Thymus (tissue), 11 donors: ENCODE measurements around the gene PTAR1. TPM values are rescaled to one million over a fixed set of nuclear protein-coding genes. Genes with fewer than 3 reads are reported as not detected.

Source experiments
- DNase-seq, 9 donors: peaks; one replicate each; pipeline ENCODE4 v3.0.0-alpha.2; 2013; ENCODE audit warnings: low spot score in 9 of 9, low read depth in 6 of 9, missing footprints in 1 of 9
- H3K27ac ChIP-seq, 2 donors: one replicate each; pipeline ENCODE4 v1.5.1; 2013; ENCODE audit warnings: control low read depth in 1 of 2, low read depth in 1 of 2, low read length in 1 of 2, mild to moderate bottlenecking in 1 of 2, moderate library complexity in 1 of 2
- H3K27me3 ChIP-seq, 2 donors: one replicate each; pipeline ENCODE4 v1.5.1; 2013; ENCODE audit warnings: low read length in 1 of 2; ENCODE audit not compliant: control insufficient read depth in 2 of 2, insufficient read depth in 1 of 2
- H3K36me3 ChIP-seq, 2 donors: one replicate each; pipeline ENCODE4 v1.5.1; 2013; ENCODE audit warnings: low read length in 1 of 2, mild to moderate bottlenecking in 1 of 2, moderate library complexity in 1 of 2; ENCODE audit not compliant: control insufficient read depth in 2 of 2, insufficient read depth in 2 of 2
- H3K4me1 ChIP-seq, 2 donors: one replicate each; pipeline ENCODE4 v1.5.1; 2013; ENCODE audit warnings: low read length in 2 of 2; ENCODE audit not compliant: control insufficient read depth in 2 of 2, insufficient read depth in 2 of 2
- H3K4me3 ChIP-seq, 2 donors: one replicate each; pipeline ENCODE4 v1.5.1; 2013; ENCODE audit warnings: low read length in 2 of 2, control low read depth in 1 of 2, mild to moderate bottlenecking in 1 of 2
- H3K9me3 ChIP-seq, 2 donors: one replicate each; pipeline ENCODE4 v1.5.1; 2013; ENCODE audit warnings: low read length in 1 of 2, mild to moderate bottlenecking in 1 of 2; ENCODE audit not compliant: control insufficient read depth in 2 of 2, insufficient read depth in 1 of 2
- WGBS: extraction: QIAGEN DNeasy Blood & Tissue Kit; methylation state at CpG from one replicate; pipeline ENCODE4 v1.1.7; 2013; 5-methylcytosine and 5-hydroxymethylcytosine counted together
- polyA plus RNA-seq: library from polyadenylated mRNA; stranded (reverse); fragments of 200-250 nt; gene quantifications from one replicate; pipeline ENCODE4 v1.2.3, GENCODE V29; 2013
- total RNA-seq: library from RNA; stranded (reverse); fragments of 120-200 nt; gene quantifications from one replicate; pipeline ENCODE4 v1.2.4, GENCODE V29; 2013
- donor health status: healthy.

Gene PTAR1
- total and polyA plus RNA-seq, 2 donors = 16.6 to 60.9 TPM

DNA sequence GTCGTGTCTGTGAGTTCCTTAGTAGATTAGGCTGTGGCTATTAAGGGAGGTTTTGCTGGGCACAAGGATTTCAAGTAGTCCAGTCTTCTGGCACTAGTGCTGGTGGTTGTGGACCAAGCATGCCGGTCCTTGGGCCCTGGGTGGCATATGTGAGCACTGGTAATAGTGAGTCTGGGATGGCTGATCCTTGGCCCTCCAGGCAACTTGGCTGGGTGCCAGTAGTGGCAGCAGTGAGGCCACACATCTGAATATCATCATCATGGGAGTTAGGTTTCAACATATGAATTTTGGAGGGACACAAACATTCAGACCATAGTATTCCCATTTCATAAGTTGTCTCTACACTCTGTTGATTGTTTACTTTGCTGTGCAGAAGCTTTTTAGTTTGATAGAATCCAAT lies 62.3 kb downstream of the PTAR1 start:
- Histone ChIP-seq H3K36me3 (no peaks in the 10 kb centered on the region), H3K27ac (no peak overlapping the region), H3K4me3 (no peak overlapping the region), H3K27me3 (no peaks in the 10 kb centered on the region), H3K9me3 (peaks cover 2 to 7% of the 10 kb centered on the region in 2 donors), H3K4me1 (no peaks in the 10 kb centered on the region)
- DNase-seq = no peak
- 97% methylated on average over 2 of the region's 2 CpGs for WGBS

DNA sequence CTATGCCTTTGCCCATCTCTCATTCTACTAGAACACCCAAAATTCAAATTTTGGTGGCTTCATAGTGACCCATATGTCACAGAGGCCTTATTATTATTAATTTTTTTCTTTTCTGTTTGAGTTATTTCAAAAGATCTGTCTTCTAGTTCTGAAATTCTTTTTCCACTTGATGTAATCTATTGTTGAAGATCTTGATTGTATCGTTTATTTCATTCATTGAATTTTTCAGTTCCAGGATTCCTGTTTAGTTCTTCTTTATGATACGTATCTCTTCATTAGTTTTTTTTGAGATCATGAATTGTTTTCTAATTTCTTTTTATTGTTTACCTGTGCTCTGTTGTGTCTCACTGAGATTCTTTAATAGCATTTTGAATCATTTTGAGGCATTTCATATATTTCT lies 63.0 kb downstream of the PTAR1 start:
- Histone ChIP-seq H3K9me3 (peaks cover 2 to 7% of the 10 kb centered on the region in 2 donors), H3K27ac (no peak overlapping the region), H3K4me3 (no peak overlapping the region), H3K27me3 (no peaks in the 10 kb centered on the region), H3K36me3 (no peaks in the 10 kb centered on the region), H3K4me1 (no peaks in the 10 kb centered on the region)
- WGBS = 96% methylated on average over 2 of the region's 2 CpGs
- DNase-seq = no peak

DNA sequence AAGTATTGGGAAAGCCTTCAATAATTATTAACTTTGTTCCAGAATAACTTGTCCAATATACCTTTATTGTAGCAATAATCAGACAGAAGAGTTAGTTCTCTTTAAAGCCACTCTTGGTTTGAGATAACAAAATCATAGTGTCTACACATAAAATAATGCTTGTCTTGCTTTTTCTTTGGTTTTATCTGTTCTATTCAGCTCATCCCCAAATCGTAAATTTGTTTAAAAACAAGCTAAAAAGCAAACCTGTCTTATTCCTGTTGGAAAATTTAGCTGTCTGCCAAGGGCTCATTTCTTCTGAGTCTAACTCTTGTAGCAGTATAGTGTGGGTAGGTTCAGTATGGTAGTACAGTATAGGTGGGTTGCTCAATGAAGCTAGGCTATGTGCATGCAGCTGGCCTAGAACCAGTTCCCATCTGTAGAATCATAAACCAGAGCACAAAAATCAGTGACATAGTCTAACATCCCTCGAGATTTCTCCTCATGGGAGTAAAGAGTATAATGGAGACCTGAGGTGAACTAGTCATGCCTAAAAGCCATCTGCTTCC lies 69.7 kb downstream of the PTAR1 start:
- DNase-seq = no peak
- Histone ChIP-seq H3K9me3 (no peaks in the 10 kb centered on the region), H3K4me1 (no peaks in the 10 kb centered on the region), H3K4me3 (no peak overlapping the region), H3K27ac (no peak overlapping the region), H3K36me3 (no peaks in the 10 kb centered on the region), H3K27me3 (no peaks in the 10 kb centered on the region)
- 86% methylated on average over 2 of the region's 2 CpGs for WGBS

DNA sequence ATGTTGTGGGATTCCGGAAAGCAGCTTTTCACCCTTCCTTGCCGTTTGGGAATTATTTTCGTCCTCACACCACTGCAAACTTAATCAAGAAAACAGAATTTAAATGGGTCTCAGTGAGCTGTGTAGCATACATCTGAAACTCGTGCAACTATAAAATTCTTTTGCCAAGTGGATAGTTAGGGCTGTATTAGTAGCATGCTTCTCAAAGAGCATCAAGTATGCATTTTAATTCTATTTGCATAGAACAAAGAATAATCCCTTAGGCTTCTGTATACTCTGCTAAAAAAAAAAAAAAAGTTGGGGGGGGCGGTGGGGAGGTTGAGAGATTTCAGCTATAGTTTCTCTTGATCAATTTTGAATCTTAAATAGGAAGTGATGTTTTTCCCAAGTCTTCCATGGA lies 75.9 kb downstream of the PTAR1 start:
- H3K27me3 ChIP-seq = no peaks in the 10 kb centered on the region
- H3K9me3 ChIP-seq = no peaks in the 10 kb centered on the region
- 93% methylated on average over 5 of the region's 5 CpGs for WGBS
- no peaks in the 10 kb centered on the region for H3K4me1 ChIP-seq
- no peak for DNase-seq
- H3K36me3 ChIP-seq = no peaks in the 10 kb centered on the region
- no peak overlapping the region for H3K27ac ChIP-seq
- H3K4me3 ChIP-seq = no peak overlapping the region

DNA sequence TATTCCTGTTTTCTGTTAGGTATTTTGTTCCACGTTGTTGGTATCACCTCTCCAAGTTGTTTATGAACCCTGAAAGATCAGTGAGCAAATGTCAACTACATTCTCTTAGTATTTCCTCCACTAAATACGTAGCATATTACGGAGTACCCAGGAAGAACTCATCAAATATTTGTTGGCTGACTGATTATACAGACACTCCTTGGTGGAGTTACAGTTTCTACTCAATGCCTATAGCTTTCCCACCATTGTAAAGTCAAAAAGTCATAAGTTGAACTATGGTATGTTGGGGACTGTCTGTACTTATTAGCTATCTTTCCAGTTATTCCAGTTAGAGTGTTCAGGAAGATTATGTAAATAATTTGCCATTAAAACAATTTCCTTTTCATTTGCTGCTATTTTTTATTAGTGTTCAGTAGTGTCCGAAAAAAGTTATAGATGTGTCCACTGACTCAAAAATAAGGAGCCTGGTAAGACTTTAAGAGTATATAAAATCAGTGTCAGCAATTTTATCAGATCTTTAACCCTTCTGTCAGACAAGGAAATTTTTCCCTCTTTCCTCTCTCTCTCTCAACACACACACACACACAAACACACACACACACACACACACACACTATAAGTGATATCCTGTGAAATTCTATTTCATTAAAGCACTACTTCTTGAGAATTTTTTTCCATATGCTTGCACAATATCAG lies 80.8 kb downstream of the PTAR1 start:
- Histone ChIP-seq H3K4me3 (no peak overlapping the region), H3K36me3 (no peaks in the 10 kb centered on the region), H3K9me3 (no peaks in the 10 kb centered on the region), H3K27ac (no peak overlapping the region), H3K27me3 (peaks cover 0 to 3% of the 10 kb centered on the region in 2 donors), H3K4me1 (no peaks in the 10 kb centered on the region)
- DNase-seq = no peak
- 92% methylated on average over 4 of the region's 4 CpGs for WGBS

DNA sequence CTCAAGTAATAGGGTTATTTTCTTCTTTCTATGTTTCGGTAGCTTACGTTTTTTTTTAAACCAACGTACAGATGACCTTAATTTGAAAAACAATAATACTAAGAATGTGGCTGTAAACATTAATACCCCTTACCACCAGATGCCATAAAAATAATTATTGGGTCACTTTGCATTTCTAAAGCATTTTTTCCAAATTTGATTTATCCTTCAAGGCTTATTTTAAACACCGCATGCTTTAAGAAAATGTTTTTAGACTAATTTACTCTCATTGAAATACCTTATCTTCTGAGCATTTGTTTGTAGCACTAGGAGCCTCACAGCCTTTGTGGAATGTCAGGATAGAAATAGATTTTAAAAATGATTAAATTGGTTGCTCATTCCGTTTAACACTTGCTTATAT lies 81.9 kb downstream of the PTAR1 start:
- Histone ChIP-seq H3K4me3 (no peak overlapping the region), H3K4me1 (peaks cover 3% of the 10 kb centered on the region in 2 donors), H3K27me3 (peaks cover 2 to 12% of the 10 kb centered on the region in 2 donors), H3K9me3 (no peaks in the 10 kb centered on the region), H3K36me3 (no peaks in the 10 kb centered on the region), H3K27ac (no peak overlapping the region)
- no peak for DNase-seq
- WGBS = 98% methylated on average over 5 of the region's 5 CpGs

DNA sequence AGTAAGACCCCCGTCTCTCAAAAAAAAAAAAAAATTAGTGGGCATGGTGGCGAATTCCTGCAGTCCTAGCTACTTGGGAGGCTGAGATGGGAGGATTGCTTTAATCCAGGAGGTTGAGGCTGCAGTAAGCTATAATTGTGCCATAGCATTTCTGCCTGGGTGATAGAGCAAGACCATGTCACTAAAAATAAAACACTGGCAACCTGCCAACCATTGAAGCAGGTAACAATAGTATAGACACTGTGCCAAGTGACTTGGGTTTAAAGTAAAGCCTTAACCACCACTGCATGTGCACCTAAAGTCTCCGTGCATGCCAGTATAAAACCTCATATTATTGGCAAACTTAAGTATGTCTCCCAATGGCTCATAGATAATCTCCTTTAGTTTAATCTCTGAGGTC lies 84.2 kb downstream of the PTAR1 start:
- H3K27me3 ChIP-seq = peaks cover 18 to 33% of the 10 kb centered on the region in 2 donors
- H3K4me1 ChIP-seq = peaks cover 3 to 9% of the 10 kb centered on the region in 2 donors
- H3K36me3 ChIP-seq = no peaks in the 10 kb centered on the region
- no peak overlapping the region for H3K4me3 ChIP-seq
- 97% methylated on average over 3 of the region's 3 CpGs for WGBS
- no peak for DNase-seq
- no peak overlapping the region for H3K27ac ChIP-seq
- no peaks in the 10 kb centered on the region for H3K9me3 ChIP-seq

DNA sequence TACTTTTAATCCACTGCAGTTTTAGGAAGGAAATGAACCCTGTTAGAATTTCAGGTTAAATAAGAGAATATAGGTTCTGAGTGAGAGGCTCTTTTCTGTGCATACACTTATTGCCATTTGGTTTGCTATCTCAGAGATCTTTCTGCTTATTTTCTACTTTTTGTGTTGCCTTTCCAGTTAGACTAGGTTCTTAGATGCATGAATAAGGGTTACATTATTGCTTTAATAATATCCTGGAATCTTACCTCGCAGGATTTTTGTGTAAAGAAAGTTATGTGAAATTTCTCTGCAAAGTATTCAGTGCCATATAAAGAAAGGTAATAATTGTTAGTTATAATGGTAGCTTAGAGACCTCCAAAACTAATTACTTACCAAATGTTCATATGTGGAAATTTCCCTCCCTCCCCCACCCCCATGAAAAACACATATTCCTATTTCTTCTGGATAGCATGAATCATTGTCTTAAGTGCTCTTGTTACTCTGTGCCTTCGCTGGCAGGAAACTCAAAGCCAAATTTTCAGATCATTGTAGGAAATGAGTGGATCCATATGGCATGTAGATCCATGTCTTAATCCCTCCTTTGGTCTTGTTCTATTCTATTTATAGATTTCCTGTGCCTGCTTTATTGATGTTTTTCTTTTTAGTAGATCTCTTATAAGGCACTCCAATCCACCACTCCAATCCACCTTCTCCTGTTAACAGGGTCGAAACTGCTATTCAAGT lies 84.9 kb downstream of the PTAR1 start:
- DNase-seq = no peak

DNA sequence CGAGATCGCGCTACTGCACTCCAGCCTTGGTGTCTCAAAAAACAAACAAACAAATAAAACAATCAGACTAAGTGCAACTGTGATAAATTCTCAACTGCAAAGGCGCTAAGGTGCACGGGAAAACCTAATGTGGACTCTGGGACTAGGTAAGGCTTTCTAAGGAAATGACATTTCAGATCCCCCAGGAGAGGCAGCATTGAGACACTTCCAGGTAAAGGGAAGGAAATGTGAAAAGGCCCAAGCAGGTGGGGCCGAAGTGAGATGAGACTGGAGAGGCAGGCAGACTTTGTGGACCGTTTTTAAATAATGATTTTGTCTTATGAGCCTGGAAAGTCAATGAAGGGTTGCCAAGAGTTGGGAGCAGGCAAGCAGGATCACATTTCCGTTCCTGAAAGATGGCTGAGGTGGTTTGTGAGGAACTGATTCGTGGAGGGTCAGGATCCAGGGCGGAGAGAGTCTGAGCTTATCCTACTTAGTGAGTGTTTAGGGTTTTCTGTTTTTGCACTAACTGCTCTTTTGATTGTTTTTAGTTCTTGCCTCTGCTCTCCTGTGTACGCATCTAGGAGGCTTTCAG lies 85.6 kb downstream of the PTAR1 start:
- Histone ChIP-seq H3K36me3 (no peaks in the 10 kb centered on the region), H3K27ac (no peak overlapping the region), H3K27me3 (peaks cover 21 to 41% of the 10 kb centered on the region in 2 donors), H3K4me1 (peaks cover 3 to 9% of the 10 kb centered on the region in 2 donors), H3K9me3 (no peaks in the 10 kb centered on the region), H3K4me3 (no peak overlapping the region)
- 85% methylated on average over 11 of the region's 11 CpGs for WGBS
- DNase-seq = no peak

More for the DNA sequence above, 84.9 kb downstream of the PTAR1 start:
- H3K9me3 ChIP-seq = no peaks in the 10 kb centered on the region
- peaks cover 21 to 37% of the 10 kb centered on the region in 2 donors for H3K27me3 ChIP-seq
- 77% methylated on average over 3 of the region's 3 CpGs for WGBS
- no peaks in the 10 kb centered on the region for H3K36me3 ChIP-seq
- H3K27ac ChIP-seq = no peak overlapping the region
- H3K4me3 ChIP-seq = no peak overlapping the region
- H3K4me1 ChIP-seq = peaks cover 3 to 9% of the 10 kb centered on the region in 2 donors
